GM19099 (cell line): Measurements from ENCODE around the gene ZC3H12C.
A peak's percentile ranks its signal among the peaks of the same experiment; 100 is the strongest.

Source experiments
- POLR2A ChIP-seq: IDR thresholded peaks from 3 replicates; pipeline ENCODE4 v1.6.1; 2011; ENCODE audit warnings: low read depth; ENCODE audit not compliant: insufficient read length; ENCODE audit errors: extremely low read depth

The ZC3H12C gene

GRCh38 chr11:110072930-110073329 lies 20.3 kb upstream of the ZC3H12C start:
- TF ChIP-seq POLR2A = no peak

- no peak for TF ChIP-seq POLR2A
Measured at GRCh38 chr11:110074499-110074898, 18.7 kb upstream of the ZC3H12C start.

GRCh38 chr11:110075105-110075846 lies 17.9 kb upstream of the ZC3H12C start:
- TF ChIP-seq POLR2A = no peak

- TF ChIP-seq POLR2A = no peak
Measured at GRCh38 chr11:110075847-110076208, 17.4 kb upstream of the ZC3H12C start.

GRCh38 chr11:110076371-110076965 lies 16.7 kb upstream of the ZC3H12C start:
- peak; percentile 27 for TF ChIP-seq POLR2A

- no peak for TF ChIP-seq POLR2A
Measured at GRCh38 chr11:110077346-110077745, 15.8 kb upstream of the ZC3H12C start.

- TF ChIP-seq POLR2A = peak; percentile 38
Measured at GRCh38 chr11:110077831-110078325, 15.3 kb upstream of the ZC3H12C start.

- TF ChIP-seq POLR2A = no peak
Measured at GRCh38 chr11:110078923-110079544, 14.2 kb upstream of the ZC3H12C start.

- no peak for TF ChIP-seq POLR2A
Measured at GRCh38 chr11:110079726-110080125, 13.5 kb upstream of the ZC3H12C start.

GRCh38 chr11:110081462-110082376 lies 11.5 kb upstream of the ZC3H12C start:
- TF ChIP-seq POLR2A = no peak

GRCh38 chr11:110082899-110083298 lies 10.3 kb upstream of the ZC3H12C start:
- no peak for TF ChIP-seq POLR2A

- TF ChIP-seq POLR2A = no peak
Measured at GRCh38 chr11:110085255-110085838, 7.8 kb upstream of the ZC3H12C start.

GRCh38 chr11:110086892-110087309 lies 6.3 kb upstream of the ZC3H12C start:
- TF ChIP-seq POLR2A = no peak

GRCh38 chr11:110087812-110088534 lies 5.2 kb upstream of the ZC3H12C start:
- no peak for TF ChIP-seq POLR2A
